ENCODE measurements around the gene TTC36.
"Not testable (repeated sequence)": the region's sequence is repeated elsewhere in the genome, so short reads cannot be mapped to it uniquely, and the experiment has no call there.

The TTC36 gene

GRCh38 chr11:118527109-118527508 lies at the start of gene TTC36:
TSS of gene TTC36 (plus strand) at chr11:118527474. CDS start at chr11:118527495, 21 bp downstream.
- Histone ChIP-seq H3K9me3 (ENCODE audit: low read length) (no peaks in the 10 kb centered on the region), H3K27me3 (ENCODE audit: insufficient read depth, low read length) (no peaks in the 10 kb centered on the region), H3K4me3 (ENCODE audit: low read length) (no peak within 1 kb of the TSS), H3K4me1 (ENCODE audit: insufficient read depth, low read length) (peaks cover 11% of the 10 kb centered on the region), H2AFZ (ENCODE audit: low read depth, low read length) (no peak within 1 kb of the TSS), H3K36me3 (ENCODE audit: insufficient read depth, low read length) (peaks cover 45% of the 10 kb centered on the region)

- H2AFZ ChIP-seq (ENCODE audit: low read depth, low read length); H3K4me3 ChIP-seq (ENCODE audit: low read length); H3K27me3 ChIP-seq (ENCODE audit: insufficient read depth, low read length); H3K9me3 ChIP-seq (ENCODE audit: low read length); H3K4me1 ChIP-seq (ENCODE audit: insufficient read depth, low read length): not testable (repeated sequence)
- H3K36me3 ChIP-seq (ENCODE audit: insufficient read depth, low read length): peaks cover 86% of the 10 kb centered on the region
These were observed 46.0 kb upstream of the TTC36 start for GRCh38 chr11:118481238-118481637.

- Histone ChIP-seq H3K36me3 (ENCODE audit: insufficient read depth, low read length) (peaks cover 78% of the 10 kb centered on the region), H3K9me3 (ENCODE audit: low read length) (no peaks in the 10 kb centered on the region), H3K27me3 (ENCODE audit: insufficient read depth, low read length) (no peaks in the 10 kb centered on the region), H3K4me1 (ENCODE audit: insufficient read depth, low read length) (no peaks in the 10 kb centered on the region), H2AFZ (ENCODE audit: low read depth, low read length) (no peak overlapping the region), H3K4me3 (ENCODE audit: low read length) (no peak overlapping the region)
These were observed 42.9 kb upstream of the TTC36 start for GRCh38 chr11:118484405-118484804.

GRCh38 chr11:118485273-118485672 lies 42.0 kb upstream of the TTC36 start:
- no peak overlapping the region for H3K4me3 ChIP-seq (ENCODE audit: low read length)
- H3K36me3 ChIP-seq (ENCODE audit: insufficient read depth, low read length): peaks cover 78% of the 10 kb centered on the region

GRCh38 chr11:118488480-118489109 lies 38.7 kb upstream of the TTC36 start:
- Histone ChIP-seq H2AFZ (ENCODE audit: low read depth, low read length) (no peak overlapping the region), H3K36me3 (ENCODE audit: insufficient read depth, low read length) (peaks cover 77% of the 10 kb centered on the region), H3K4me1 (ENCODE audit: insufficient read depth, low read length) (no peaks in the 10 kb centered on the region)

More at GRCh38 chr11:118485273-118485672, 42.0 kb upstream of the TTC36 start:
- no peak overlapping the region for H2AFZ ChIP-seq (ENCODE audit: low read depth, low read length)
- H3K9me3 ChIP-seq (ENCODE audit: low read length): no peaks in the 10 kb centered on the region
- no peaks in the 10 kb centered on the region for H3K4me1 ChIP-seq (ENCODE audit: insufficient read depth, low read length)
- no peaks in the 10 kb centered on the region for H3K27me3 ChIP-seq (ENCODE audit: insufficient read depth, low read length)

GRCh38 chr11:118491041-118491440 lies 36.2 kb upstream of the TTC36 start:
- H3K4me3 ChIP-seq (ENCODE audit: low read length): no peak overlapping the region
- no peaks in the 10 kb centered on the region for H3K27me3 ChIP-seq (ENCODE audit: insufficient read depth, low read length)
- H2AFZ ChIP-seq (ENCODE audit: low read depth, low read length): no peak overlapping the region
- peaks cover 82% of the 10 kb centered on the region for H3K36me3 ChIP-seq (ENCODE audit: insufficient read depth, low read length)
- H3K4me1 ChIP-seq (ENCODE audit: insufficient read depth, low read length): no peaks in the 10 kb centered on the region
- no peaks in the 10 kb centered on the region for H3K9me3 ChIP-seq (ENCODE audit: low read length)

More at GRCh38 chr11:118488480-118489109, 38.7 kb upstream of the TTC36 start:
- H3K9me3 ChIP-seq (ENCODE audit: low read length): no peaks in the 10 kb centered on the region
- no peak overlapping the region for H3K4me3 ChIP-seq (ENCODE audit: low read length)
- no peaks in the 10 kb centered on the region for H3K27me3 ChIP-seq (ENCODE audit: insufficient read depth, low read length)

- Histone ChIP-seq H3K4me1 (ENCODE audit: insufficient read depth, low read length) (no peaks in the 10 kb centered on the region), H3K27me3 (ENCODE audit: insufficient read depth, low read length) (no peaks in the 10 kb centered on the region), H3K9me3 (ENCODE audit: low read length) (no peaks in the 10 kb centered on the region), H2AFZ (ENCODE audit: low read depth, low read length) (no peak overlapping the region), H3K36me3 (ENCODE audit: insufficient read depth, low read length) (peaks cover 97% of the 10 kb centered on the region), H3K4me3 (ENCODE audit: low read length) (no peak overlapping the region)
These were observed 29.4 kb upstream of the TTC36 start for GRCh38 chr11:118497831-118498230.

GRCh38 chr11:118503216-118503615 lies 24.1 kb upstream of the TTC36 start:
- no peak overlapping the region for H3K4me3 ChIP-seq (ENCODE audit: low read length)
- H3K36me3 ChIP-seq (ENCODE audit: insufficient read depth, low read length): peaks cover 94% of the 10 kb centered on the region
- no peak overlapping the region for H2AFZ ChIP-seq (ENCODE audit: low read depth, low read length)
- no peaks in the 10 kb centered on the region for H3K27me3 ChIP-seq (ENCODE audit: insufficient read depth, low read length)
- H3K9me3 ChIP-seq (ENCODE audit: low read length): no peaks in the 10 kb centered on the region
- no peaks in the 10 kb centered on the region for H3K4me1 ChIP-seq (ENCODE audit: insufficient read depth, low read length)

- Histone ChIP-seq H3K4me3 (ENCODE audit: low read length) (no peak overlapping the region), H3K27me3 (ENCODE audit: insufficient read depth, low read length) (no peaks in the 10 kb centered on the region), H2AFZ (ENCODE audit: low read depth, low read length) (no peak overlapping the region), H3K36me3 (ENCODE audit: insufficient read depth, low read length) (peaks cover 91% of the 10 kb centered on the region), H3K9me3 (ENCODE audit: low read length) (no peaks in the 10 kb centered on the region), H3K4me1 (ENCODE audit: insufficient read depth, low read length) (no peaks in the 10 kb centered on the region)
These were observed 15.7 kb upstream of the TTC36 start for GRCh38 chr11:118511601-118512000.

GRCh38 chr11:118514103-118514502 lies 13.2 kb upstream of the TTC36 start:
- H3K27me3 ChIP-seq (ENCODE audit: insufficient read depth, low read length): no peaks in the 10 kb centered on the region
- peaks cover 85% of the 10 kb centered on the region for H3K36me3 ChIP-seq (ENCODE audit: insufficient read depth, low read length)
- no peak overlapping the region for H2AFZ ChIP-seq (ENCODE audit: low read depth, low read length)
- H3K4me3 ChIP-seq (ENCODE audit: low read length): no peak overlapping the region
- no peaks in the 10 kb centered on the region for H3K9me3 ChIP-seq (ENCODE audit: low read length)
- H3K4me1 ChIP-seq (ENCODE audit: insufficient read depth, low read length): no peaks in the 10 kb centered on the region

GRCh38 chr11:118519549-118519948 lies 7.7 kb upstream of the TTC36 start:
- Histone ChIP-seq H2AFZ (ENCODE audit: low read depth, low read length) (no peak overlapping the region), H3K27me3 (ENCODE audit: insufficient read depth, low read length) (no peaks in the 10 kb centered on the region), H3K36me3 (ENCODE audit: insufficient read depth, low read length) (peaks cover 83% of the 10 kb centered on the region), H3K4me1 (ENCODE audit: insufficient read depth, low read length) (no peaks in the 10 kb centered on the region), H3K4me3 (ENCODE audit: low read length) (no peak overlapping the region), H3K9me3 (ENCODE audit: low read length) (no peaks in the 10 kb centered on the region)

GRCh38 chr11:118521892-118522311 lies 5.4 kb upstream of the TTC36 start:
- Histone ChIP-seq H3K27me3 (ENCODE audit: insufficient read depth, low read length) (no peaks in the 10 kb centered on the region), H2AFZ (ENCODE audit: low read depth, low read length) (no peak overlapping the region), H3K4me3 (ENCODE audit: low read length) (no peak overlapping the region), H3K4me1 (ENCODE audit: insufficient read depth, low read length) (no peaks in the 10 kb centered on the region), H3K9me3 (ENCODE audit: low read length) (no peaks in the 10 kb centered on the region), H3K36me3 (ENCODE audit: insufficient read depth, low read length) (peaks cover 70% of the 10 kb centered on the region)

- H3K36me3 ChIP-seq (ENCODE audit: insufficient read depth, low read length): peaks cover 71% of the 10 kb centered on the region
- H2AFZ ChIP-seq (ENCODE audit: low read depth, low read length): no peak overlapping the region
These were observed 4.7 kb upstream of the TTC36 start for GRCh38 chr11:118522571-118523072.

GRCh38 chr11:118524356-118524755 lies 2.9 kb upstream of the TTC36 start:
- Histone ChIP-seq H3K27me3 (ENCODE audit: insufficient read depth, low read length) (no peaks in the 10 kb centered on the region), H2AFZ (ENCODE audit: low read depth, low read length) (no peak overlapping the region), H3K4me3 (ENCODE audit: low read length) (no peak overlapping the region), H3K9me3 (ENCODE audit: low read length) (no peaks in the 10 kb centered on the region), H3K4me1 (ENCODE audit: insufficient read depth, low read length) (no peaks in the 10 kb centered on the region), H3K36me3 (ENCODE audit: insufficient read depth, low read length) (peaks cover 70% of the 10 kb centered on the region)

More at GRCh38 chr11:118522571-118523072, 4.7 kb upstream of the TTC36 start:
- Histone ChIP-seq H3K4me1 (ENCODE audit: insufficient read depth, low read length) (no peaks in the 10 kb centered on the region), H3K9me3 (ENCODE audit: low read length) (no peaks in the 10 kb centered on the region), H3K27me3 (ENCODE audit: insufficient read depth, low read length) (no peaks in the 10 kb centered on the region), H3K4me3 (ENCODE audit: low read length) (no peak overlapping the region)
